Myometrial cell (primary cell): ENCODE data around the gene SMAP1. TPM values are rescaled to one million over a fixed set of nuclear protein-coding genes. Genes with fewer than 3 reads are reported as not detected.

Experiments
- total RNA-seq: library from RNA; depleted of rRNA; stranded (reverse); fragments of >200 nt; gene quantifications from 2 replicates; pipeline ENCODE4 v1.2.3, GENCODE V29; 2015

The SMAP1 gene
- 12.7 and 16.8 TPM in 2 replicates for total RNA-seq

DNA sequence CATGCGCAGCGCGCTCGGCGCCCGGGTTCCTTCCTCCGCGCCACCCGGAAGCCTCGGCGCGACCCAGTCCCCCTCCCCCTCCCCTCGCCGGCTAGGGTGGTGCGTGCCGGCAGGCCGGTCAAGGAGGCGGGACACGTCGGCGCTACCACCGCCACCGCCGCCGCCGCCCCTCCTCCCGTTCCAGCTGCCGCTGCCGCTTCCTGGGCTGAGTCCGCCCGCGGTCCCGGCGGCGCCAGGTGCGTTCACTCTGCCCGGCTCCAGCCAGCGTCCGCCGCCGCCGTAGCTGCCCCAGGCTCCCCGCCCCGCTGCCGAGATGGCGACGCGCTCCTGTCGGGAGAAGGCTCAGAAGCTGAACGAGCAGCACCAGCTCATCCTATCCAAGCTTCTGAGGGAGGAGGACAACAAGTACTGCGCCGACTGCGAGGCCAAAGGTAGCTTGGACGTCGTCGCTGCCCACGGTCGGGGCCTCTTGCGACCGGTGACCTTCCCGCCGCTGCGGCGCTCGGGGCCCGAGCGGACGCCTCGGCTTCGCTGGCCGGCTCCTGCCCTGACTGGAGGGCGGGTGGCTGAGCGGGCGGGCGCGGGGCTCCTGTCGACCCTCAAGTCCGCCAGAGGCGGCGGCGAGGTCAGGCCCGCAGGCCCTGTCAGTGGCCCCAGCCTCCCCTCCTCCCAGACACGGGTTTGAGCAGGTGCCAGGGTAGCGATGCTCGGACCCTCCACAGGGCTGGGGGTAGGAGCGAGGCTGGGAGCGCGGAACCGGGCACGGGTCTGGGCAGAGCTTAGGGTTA, at the start of gene SMAP1:
TSS of gene SMAP1 (plus strand) at position 173 of the 788 bp plus-strand sequence. CDS start at position 314, 141 bp downstream.

Other genes starting within 250 kb of the SMAP1 start
- gene SDHAF4, start 101.0 kb upstream of the SMAP1 start, total RNA-seq = 7.4 and 9.8 TPM in 2 replicates